Esophagus muscularis mucosa (tissue), 4 donors: ENCODE data around the gene TYMS. TPM values are rescaled to one million over a fixed set of nuclear protein-coding genes. Genes with fewer than 3 reads are reported as not detected.

Source experiments
- DNase-seq: peaks from one replicate; pipeline ENCODE4 v3.0.0-alpha.2; 2017; ENCODE audit errors: extremely low spot score
- H3K27ac ChIP-seq, 4 donors: fragments of 200-600 bp; sonication (generic); replicated peaks in 1 of 4; 1 replicate in 3 of 4; 2 replicates in 1 of 4; pipeline ENCODE4 v1.5.1; 2016 to 2019; ENCODE audit warnings: mild to moderate bottlenecking in 1 of 4
- H3K27me3 ChIP-seq, 4 donors: fragments of 200-600 bp; sonication (generic); one replicate each; pipeline versions ENCODE4 v1.5.1 to v1.6.0; 2016 to 2019
- H3K36me3 ChIP-seq, 4 donors: fragments of 200-600 bp; sonication (generic); one replicate each; pipeline ENCODE4 v1.5.1; 2016 to 2019
- H3K4me1 ChIP-seq, 4 donors: fragments of 200-600 bp; sonication (generic); one replicate each; pipeline ENCODE4 v1.5.1; 2016 to 2019
- H3K4me3 ChIP-seq, 4 donors: fragments of 200-600 bp; sonication (generic); 1 replicate in 2 of 4; 2 replicates in 2 of 4; pipeline ENCODE4 v1.5.1; 2016 to 2019; ENCODE audit warnings: mild to moderate bottlenecking in 4 of 4, moderate library complexity in 1 of 4
- H3K9me3 ChIP-seq, 4 donors: fragments of 200-600 bp; sonication (generic); 1 replicate in 3 of 4; 2 replicates in 1 of 4; pipeline ENCODE4 v1.5.1; 2016 to 2019
- EP300 ChIP-seq: sonication (generic); formaldehyde crosslinking; IDR thresholded peaks from one replicate; pipeline ENCODE4 v1.6.1; 2017; ENCODE audit warnings: antibody characterized with exemption
- POLR2A ChIP-seq: fragments of 450-650 bp; IDR thresholded peaks from one replicate; pipeline ENCODE4 v1.6.1; 2017; ENCODE audit warnings: antibody characterized with exemption, moderate library complexity, mild to moderate bottlenecking, low read depth
- POLR2AphosphoS5 ChIP-seq, 2 donors: sonication (generic); formaldehyde crosslinking; IDR thresholded peaks; one replicate each; pipeline ENCODE4 v1.6.1; 2017; ENCODE audit warnings: antibody characterized with exemption in 2 of 2
- WGBS: methylation state at CpG from one replicate; pipeline ENCODE4 v1.1.5; 2018; 5-methylcytosine and 5-hydroxymethylcytosine counted together
- intact Hi-C: fragments of 100-400 bp; cut with DNase I; formaldehyde crosslinking; loops from one replicate; pipeline ENCODE4 v1.15.1; 2023
- total RNA-seq, 4 donors: library from RNA; depleted of rRNA; stranded (reverse); fragments of >200 nt; gene quantifications; one replicate each; pipeline versions ENCODE4 v1.1.0 to v1.2.1, GENCODE V29; 2016
- TF ChIP-seq, protein P1 (sequence below), 3 experiments: fragments of 200-600 bp in 2 of 3; fragments of 450-650 bp in 1 of 3; sonication (generic) in 2 of 3; IDR thresholded peaks; one replicate each; pipeline ENCODE4 v1.5.1; 2017 to 2019; ENCODE audit warnings: antibody characterized with exemption in 3 of 3, mild to moderate bottlenecking in 2 of 3, moderate library complexity in 1 of 3

TYMS gene
- total RNA-seq, 4 donors from 2014 or later, result 0.42 to 3.8 (median 2.2) TPM

DNA sequence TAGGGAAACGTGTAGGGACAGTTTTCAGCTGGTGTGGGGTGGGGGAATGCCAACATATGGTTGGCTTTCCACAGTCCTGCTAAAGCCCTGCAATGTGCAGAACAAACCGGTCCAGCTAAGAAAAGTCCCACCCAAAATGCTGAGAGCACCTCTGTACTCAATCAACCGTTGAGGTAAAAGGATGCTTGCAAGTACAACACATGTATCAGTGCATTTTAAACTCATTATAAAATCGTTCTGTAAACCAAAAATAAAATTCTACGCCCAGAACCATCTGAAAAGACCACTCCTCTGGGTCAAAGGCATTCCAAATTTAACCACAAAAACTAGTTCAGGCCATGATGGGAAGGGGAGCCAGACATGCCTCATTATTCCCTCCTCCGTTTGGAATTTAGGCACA lies 2.0 kb upstream of the TYMS start:
- no peak for TF ChIP-seq POLR2A
- TF ChIP-seq EP300, result no peak
- TF ChIP-seq POLR2AphosphoS5 (IDR thresholded peaks at IDR 0.05), result no peak
- TF ChIP-seq, protein P1, sequence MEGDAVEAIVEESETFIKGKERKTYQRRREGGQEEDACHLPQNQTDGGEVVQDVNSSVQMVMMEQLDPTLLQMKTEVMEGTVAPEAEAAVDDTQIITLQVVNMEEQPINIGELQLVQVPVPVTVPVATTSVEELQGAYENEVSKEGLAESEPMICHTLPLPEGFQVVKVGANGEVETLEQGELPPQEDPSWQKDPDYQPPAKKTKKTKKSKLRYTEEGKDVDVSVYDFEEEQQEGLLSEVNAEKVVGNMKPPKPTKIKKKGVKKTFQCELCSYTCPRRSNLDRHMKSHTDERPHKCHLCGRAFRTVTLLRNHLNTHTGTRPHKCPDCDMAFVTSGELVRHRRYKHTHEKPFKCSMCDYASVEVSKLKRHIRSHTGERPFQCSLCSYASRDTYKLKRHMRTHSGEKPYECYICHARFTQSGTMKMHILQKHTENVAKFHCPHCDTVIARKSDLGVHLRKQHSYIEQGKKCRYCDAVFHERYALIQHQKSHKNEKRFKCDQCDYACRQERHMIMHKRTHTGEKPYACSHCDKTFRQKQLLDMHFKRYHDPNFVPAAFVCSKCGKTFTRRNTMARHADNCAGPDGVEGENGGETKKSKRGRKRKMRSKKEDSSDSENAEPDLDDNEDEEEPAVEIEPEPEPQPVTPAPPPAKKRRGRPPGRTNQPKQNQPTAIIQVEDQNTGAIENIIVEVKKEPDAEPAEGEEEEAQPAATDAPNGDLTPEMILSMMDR (IDR thresholded peaks at IDR 0.05), result no peak
- Histone ChIP-seq H3K4me1 (peaks cover 9 to 24% (median 19%) of the 10 kb centered on the region in 4 donors), H3K27me3 (peaks cover 0 to 57% (median 3%) of the 10 kb centered on the region in 4 donors), H3K4me3 (no peak overlapping the region), H3K9me3 (no peaks in the 10 kb centered on the region), H3K27ac (no peak overlapping the region), H3K36me3 (no peaks in the 10 kb centered on the region)
- no peak for DNase-seq
- intact Hi-C loops, result no loop called here
- 95% methylated on average over 6 of the region's 6 CpGs for WGBS

DNA sequence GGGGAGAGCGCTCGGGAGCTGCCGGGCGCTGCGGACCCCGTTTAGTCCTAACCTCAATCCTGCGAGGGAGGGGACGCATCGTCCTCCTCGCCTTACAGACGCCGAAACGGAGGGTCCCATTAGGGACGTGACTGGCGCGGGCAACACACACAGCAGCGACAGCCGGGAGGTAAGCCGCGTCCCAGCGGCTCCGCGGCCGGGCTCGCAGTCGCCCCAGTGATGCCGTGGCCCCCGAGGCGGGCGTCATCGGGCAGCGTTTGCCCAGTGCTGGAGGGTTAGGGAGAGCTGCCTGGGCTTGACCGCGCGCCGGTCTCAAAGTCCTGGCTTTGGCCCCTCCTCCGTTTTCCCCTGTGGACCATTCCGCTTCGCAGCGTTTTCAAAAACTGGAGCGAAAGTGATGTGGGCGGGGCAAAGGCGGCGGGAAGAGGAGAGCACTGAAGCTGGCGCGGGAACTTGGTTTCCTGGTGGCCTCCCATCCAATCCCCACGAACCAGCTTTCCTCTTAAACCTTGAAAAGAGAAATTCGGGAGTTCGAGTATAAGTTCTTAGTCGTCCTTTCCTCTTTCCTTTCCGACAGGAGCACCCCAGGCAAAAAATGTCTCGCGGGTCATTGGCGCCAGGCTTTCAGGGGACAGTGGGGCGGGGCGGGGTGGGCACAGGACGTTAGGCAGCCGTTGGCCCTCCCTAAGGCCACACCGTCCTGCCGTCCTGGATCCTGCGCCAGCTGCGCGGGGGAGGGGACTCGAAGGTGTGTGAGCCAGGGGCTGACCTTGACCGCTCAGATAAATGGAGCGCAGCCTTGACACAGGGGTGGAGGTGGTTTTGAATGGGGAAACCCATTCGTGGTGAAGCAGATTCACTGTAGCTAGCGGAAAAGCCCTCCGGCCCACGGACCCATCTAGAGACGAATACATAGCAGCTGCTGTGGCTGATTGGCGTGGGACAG lies 821 bp downstream of the TYMS start:
- Histone ChIP-seq H3K36me3 (no peaks in the 10 kb centered on the region), H3K27me3 (peaks cover 0 to 50% (median 3%) of the 10 kb centered on the region in 4 donors), H3K27ac (peak overlapping the region in 3 of 4 donors; percentile 52 to 72 (median 53)), H3K4me3 (peak overlapping the region; percentile 65 to 85 (median 78)), H3K9me3 (no peaks in the 10 kb centered on the region), H3K4me1 (peaks cover 9 to 24% (median 19%) of the 10 kb centered on the region in 4 donors)
- intact Hi-C loops, result no loop called here
- TF ChIP-seq, protein P1 (IDR thresholded peaks at IDR 0.05), result no peak
- peak; percentile 14 to 30 for TF ChIP-seq POLR2AphosphoS5 (IDR thresholded peaks at IDR 0.05)
- WGBS, result 4% methylated on average over 44 of the region's 72 CpGs
- no peak for DNase-seq

DNA sequence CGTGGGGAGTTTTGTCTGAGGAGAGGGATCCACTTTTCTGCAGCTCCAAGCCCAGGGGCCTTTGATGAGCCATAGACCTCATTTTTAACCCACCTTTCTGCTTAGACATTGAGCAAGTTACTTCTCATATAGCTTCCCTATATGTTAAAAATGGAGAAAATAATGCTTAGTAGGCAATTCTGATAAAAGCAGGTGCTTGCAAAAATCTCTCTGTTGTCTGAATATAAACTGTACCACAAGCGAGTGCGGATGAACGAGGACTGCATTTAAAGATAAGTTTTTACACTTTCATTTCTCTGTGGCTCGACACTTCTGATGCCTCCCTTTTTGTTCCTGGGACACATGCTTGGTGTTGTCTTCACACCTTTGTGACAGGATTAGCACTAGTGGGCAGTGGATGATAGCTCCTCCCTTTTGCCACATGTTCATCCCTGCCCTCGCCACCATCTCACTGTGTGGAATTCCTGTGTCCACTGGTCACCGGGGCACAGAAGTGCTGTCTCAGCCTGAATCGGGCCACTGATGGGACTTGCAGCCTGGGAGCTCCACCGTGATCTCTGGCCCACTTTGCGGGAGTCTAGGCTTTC lies 1.6 kb downstream of the TYMS start:
- intact Hi-C loops, result no loop called here
- no peak overlapping the region for H3K27ac ChIP-seq

GRCh38 chr18:659597-659996 lies 2.1 kb downstream of the TYMS start:
- WGBS, result 96% methylated on average over 6 of the region's 6 CpGs

More for the DNA sequence above, 1.6 kb downstream of the TYMS start:
- Histone ChIP-seq H3K36me3 (no peaks in the 10 kb centered on the region), H3K9me3 (no peaks in the 10 kb centered on the region), H3K4me3 (peak overlapping the region in 3 of 4 donors; percentile 73 to 85 (median 84)), H3K27me3 (peaks cover 0 to 44% (median 3%) of the 10 kb centered on the region in 4 donors), H3K4me1 (peaks cover 9 to 24% (median 19%) of the 10 kb centered on the region in 4 donors)
- 86% methylated on average over 10 of the region's 10 CpGs for WGBS
- DNase-seq, result no peak
- TF ChIP-seq POLR2A (no peak), EP300 (no peak), POLR2AphosphoS5 (IDR thresholded peaks at IDR 0.05) (no peak)
- TF ChIP-seq, protein P1 (IDR thresholded peaks at IDR 0.05), result no peak

More at GRCh38 chr18:659597-659996, 2.1 kb downstream of the TYMS start:
- H3K4me1 ChIP-seq, result peaks cover 9 to 24% (median 19%) of the 10 kb centered on the region in 4 donors
- H3K9me3 ChIP-seq, result no peaks in the 10 kb centered on the region
- H3K27ac ChIP-seq, result no peak overlapping the region
- peaks cover 0 to 39% (median 3%) of the 10 kb centered on the region in 4 donors for H3K27me3 ChIP-seq
- H3K36me3 ChIP-seq, result no peaks in the 10 kb centered on the region
- no peak for TF ChIP-seq POLR2A
- no peak for TF ChIP-seq EP300
- TF ChIP-seq, protein P1 (IDR thresholded peaks at IDR 0.05), result no peak
- TF ChIP-seq POLR2AphosphoS5 (IDR thresholded peaks at IDR 0.05), result no peak
- DNase-seq, result no peak
- intact Hi-C loops, result no loop called here
- H3K4me3 ChIP-seq, result no peak overlapping the region
